NCI-H345 treated with DMSO at 0.1 percent for 48 hours (cell line): ENCODE data around the gene WDR33.

Source experiments
- DNase-seq: peaks from one replicate; lab custom pipeline; 2025; ENCODE audit not compliant: unreplicated experiment; lab: John Stamatoyannopoulos, UW

Gene WDR33

GRCh38 chr2:127721978-127722355 lies 89.0 kb downstream of the WDR33 start:
- DNase-seq, result no peak

- DNase-seq, result no peak
Measured at GRCh38 chr2:127721311-127721977, 89.5 kb downstream of the WDR33 start.

- no peak for DNase-seq
Measured at GRCh38 chr2:127719301-127720218, 91.4 kb downstream of the WDR33 start.

- no peak for DNase-seq
Measured at GRCh38 chr2:127718271-127718670, 92.7 kb downstream of the WDR33 start.

GRCh38 chr2:127715778-127716449 lies 95.1 kb downstream of the WDR33 start:
- DNase-seq, result no peak

- DNase-seq, result no peak
Measured at GRCh38 chr2:127713562-127713961, 97.4 kb downstream of the WDR33 start.

- no peak for DNase-seq
Measured at GRCh38 chr2:127712999-127713398, 98.0 kb downstream of the WDR33 start.

- DNase-seq, result no peak
Measured at GRCh38 chr2:127709336-127709735, 101.6 kb downstream of the WDR33 start.

- no peak for DNase-seq
Measured at GRCh38 chr2:127707890-127708648, 102.9 kb downstream of the WDR33 start.

- no peak for DNase-seq
Measured at GRCh38 chr2:127706215-127706990, 104.6 kb downstream of the WDR33 start.

GRCh38 chr2:127705391-127706065 lies 105.4 kb downstream of the WDR33 start:
- no peak for DNase-seq

- DNase-seq, result no peak
Measured at GRCh38 chr2:127704641-127705390, 106.2 kb downstream of the WDR33 start.

GRCh38 chr2:127703282-127703681 lies 107.7 kb downstream of the WDR33 start:
- DNase-seq, result no peak

GRCh38 chr2:127702395-127703009 lies 108.5 kb downstream of the WDR33 start:
- no peak for DNase-seq

- DNase-seq, result peak; percentile 41
Measured at GRCh38 chr2:127701651-127702394, 109.1 kb downstream of the WDR33 start.

GRCh38 chr2:127701193-127701650 lies 109.7 kb downstream of the WDR33 start, which contains the start of gene SFT2D3:
Gene SFT2D3, plus strand, starts transcription at chr2:127701497. Its CDS starts 32 bp downstream, at chr2:127701529.
- DNase-seq, result peak; percentile 83

GRCh38 chr2:127700527-127701192 lies 110.3 kb downstream of the WDR33 start:
- DNase-seq, result no peak
